Measurements from ENCODE around the gene FSIP2.

DNA sequence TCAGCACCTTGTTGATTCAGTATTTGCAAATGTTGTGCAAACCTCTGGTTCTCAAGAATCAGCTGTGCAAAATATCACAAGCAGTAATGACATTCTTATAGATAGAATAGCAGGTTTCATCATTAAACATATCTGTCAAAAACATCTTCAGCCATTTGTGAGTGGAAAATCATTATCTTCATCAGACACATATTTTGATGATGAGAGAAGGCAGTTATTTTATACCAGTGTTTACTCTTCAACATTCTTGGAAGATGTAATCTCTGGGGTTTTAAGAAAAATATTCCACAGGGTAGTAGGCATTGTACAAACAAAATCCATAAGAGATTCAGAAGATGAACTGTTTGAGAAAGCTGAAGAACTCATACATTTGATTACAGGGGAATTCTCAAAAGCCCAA, 64.3 kb downstream of the FSIP2 start:
- no peak for TF ChIP-seq CTCF (IDR thresholded peaks at IDR 0.05)
- no peak for TF ChIP-seq POLR2A (IDR thresholded peaks at IDR 0.05)
